IMR-90 (cell line): ENCODE measurements around the gene KIFAP3. TPM values are rescaled to one million over a fixed set of nuclear protein-coding genes. Genes with fewer than 3 reads are reported as not detected.
A peak's percentile ranks its signal among the peaks of the same experiment; 100 is the strongest.

Source experiments
- ATAC-seq: fragments of 200-7000 bp; cut with Tn5 transposase; 2 replicates; pipeline ENCODE4 v1.9.1; 2020; ENCODE audit warnings: low read depth, mild to moderate bottlenecking, moderate library complexity
- BruUV-seq: library from RNA; stranded (reverse); fragments of 400-500 nt; replicated peaks from 2 replicates; lab custom pipeline; 2021; lab: Mats Ljungman, UMichigan
- CTCF ChIA-PET: fragments of 300-600 bp; formaldehyde crosslinking; extraction: SDS; loops from one replicate; lab custom pipeline; 2021; ENCODE audit warnings: antibody characterized with exemption; lab: Yijun Ruan, JAX
- POLR2A ChIA-PET: fragments of 300-600 bp; sonication (Branson Sonifier 250); formaldehyde crosslinking; loops from one replicate; lab custom pipeline; 2022; ENCODE audit warnings: antibody characterized with exemption; ENCODE audit not compliant: unreplicated experiment; lab: Charles Lee
- DNase-seq: peaks from one replicate; pipeline ENCODE4 v3.0.0; 2013
- H2AFZ ChIP-seq: replicated peaks from 2 replicates; pipeline ENCODE3; 2013; ENCODE audit warnings: low read length, mild to moderate bottlenecking; ENCODE audit not compliant: poor library complexity
- H2AK5ac ChIP-seq: 2 replicates; pipeline ENCODE4 v1.6.1; 2013; ENCODE audit warnings: low read depth, low read length, inconsistent platforms
- H2AK9ac ChIP-seq: replicated peaks from 2 replicates; pipeline ENCODE3; 2013; ENCODE audit warnings: mild to moderate bottlenecking, low read depth, low read length, moderate library complexity; ENCODE audit not compliant: poor library complexity
- H2BK120ac ChIP-seq: 2 replicates; pipeline ENCODE4 v1.6.1; 2013; ENCODE audit warnings: low read depth, low read length, inconsistent platforms
- H2BK15ac ChIP-seq: 3 replicates; pipeline ENCODE4 v1.6.1; 2013; ENCODE audit warnings: low read depth, low read length, inconsistent platforms
- H2BK20ac ChIP-seq: 2 replicates; pipeline ENCODE4 v1.6.1; 2013; ENCODE audit warnings: low read depth, mild to moderate bottlenecking, inconsistent platforms, low read length, moderate library complexity
- H2BK5ac ChIP-seq: 2 replicates; pipeline ENCODE4 v1.6.1; 2013; ENCODE audit warnings: mild to moderate bottlenecking, low read depth, low read length, inconsistent platforms; ENCODE audit not compliant: poor library complexity, severe bottlenecking
- H3K14ac ChIP-seq: replicated peaks from 2 replicates; pipeline ENCODE4 v1.6.1; 2013; ENCODE audit warnings: low read depth, low read length, inconsistent platforms
- H3K18ac ChIP-seq: 2 replicates; pipeline ENCODE4 v1.6.1; 2013; ENCODE audit warnings: low read depth, low read length, control low read depth
- H3K23ac ChIP-seq: 2 replicates; pipeline ENCODE4 v1.6.1; 2013; ENCODE audit warnings: low read depth, low read length, inconsistent platforms
- H3K27ac ChIP-seq: 2 replicates; pipeline ENCODE4 v1.5.1; 2013; ENCODE audit warnings: mild to moderate bottlenecking, control low read depth, low read length; ENCODE audit not compliant: insufficient read depth
- H3K27me3 ChIP-seq: 2 replicates; pipeline ENCODE4 v1.6.1; 2013; ENCODE audit warnings: low read length; ENCODE audit not compliant: control insufficient read depth, insufficient read depth
- H3K36me3 ChIP-seq: 2 replicates; pipeline ENCODE4 v1.6.1; 2013; ENCODE audit warnings: low read length, mixed read lengths; ENCODE audit not compliant: control insufficient read depth, insufficient read depth
- H3K4ac ChIP-seq: 2 replicates; pipeline ENCODE4 v1.6.1; 2013; ENCODE audit warnings: low read depth, low read length, inconsistent platforms
- H3K4me1 ChIP-seq: 2 replicates; pipeline ENCODE4 v1.6.1; 2013; ENCODE audit warnings: low read length, mixed read lengths; ENCODE audit not compliant: control insufficient read depth, insufficient read depth
- H3K4me2 ChIP-seq: 2 replicates; pipeline ENCODE4 v1.6.1; 2013; ENCODE audit warnings: low read depth, mild to moderate bottlenecking, control low read depth, low read length, moderate library complexity
- H3K4me3 ChIP-seq: 2 replicates; pipeline ENCODE4 v1.5.1; 2013; ENCODE audit warnings: low read depth, mild to moderate bottlenecking, control low read depth, low read length, moderate library complexity; ENCODE audit not compliant: insufficient read depth
- H3K56ac ChIP-seq: 2 replicates; pipeline ENCODE4 v1.6.1; 2013; ENCODE audit warnings: low read length, inconsistent platforms; ENCODE audit not compliant: insufficient read depth; ENCODE audit errors: extremely low read depth
- H3K79me1 ChIP-seq, 2 experiments: 2 replicates each; pipeline ENCODE4 v1.6.1; 2013; ENCODE audit warnings: low read length in 2 of 2, inconsistent platforms in 1 of 2, low read depth in 1 of 2
- H3K9ac ChIP-seq: 2 replicates; pipeline ENCODE4 v1.6.1; 2013; ENCODE audit warnings: low read depth, low read length, control low read depth
- H3K9me1 ChIP-seq: 2 replicates; pipeline ENCODE4 v1.6.1; 2013; ENCODE audit warnings: low read length, inconsistent platforms; ENCODE audit not compliant: insufficient read depth
- H3K9me3 ChIP-seq: 2 replicates; pipeline ENCODE4 v1.6.1; 2013; ENCODE audit warnings: low read length; ENCODE audit not compliant: control insufficient read depth, insufficient read depth
- H4K20me1 ChIP-seq: 2 replicates; pipeline ENCODE4 v1.6.1; 2013; ENCODE audit warnings: low read length, inconsistent platforms; ENCODE audit not compliant: insufficient read depth
- H4K5ac ChIP-seq: 2 replicates; pipeline ENCODE4 v1.6.1; 2013; ENCODE audit warnings: mild to moderate bottlenecking, low read depth, low read length, control low read depth
- H4K8ac ChIP-seq, 2 experiments: 2 replicates each; pipeline ENCODE4 v1.6.1; 2013; ENCODE audit warnings: low read depth in 2 of 2, low read length in 2 of 2, control low read depth in 1 of 2, inconsistent platforms in 1 of 2
- H4K91ac ChIP-seq: 2 replicates; pipeline ENCODE4 v1.6.1; 2013; ENCODE audit warnings: low read depth, low read length, inconsistent platforms; ENCODE audit not compliant: insufficient read depth
- BHLHE40 ChIP-seq: fragments of 150-350 bp; IDR thresholded peaks from 2 replicates; pipeline ENCODE4 v1.6.1; 2016; ENCODE audit warnings: mild to moderate bottlenecking, low read depth, low read length
- CEBPB ChIP-seq: IDR thresholded peaks from 2 replicates; pipeline ENCODE4 v1.6.1; 2012; ENCODE audit warnings: low read depth, low read length, improper control_type of control experiment
- FOS ChIP-seq: fragments of 150-350 bp; IDR thresholded peaks from 2 replicates; pipeline ENCODE4 v1.6.1; 2016; ENCODE audit warnings: low read depth, low read length
- MAZ ChIP-seq: IDR thresholded peaks from 2 replicates; pipeline ENCODE4 v1.6.1; 2012; ENCODE audit warnings: low read depth, mild to moderate bottlenecking, low read length, improper control_type of control experiment, moderate library complexity, borderline replicate concordance
- NFE2L2 ChIP-seq: fragments of 150-350 bp; IDR thresholded peaks from 2 replicates; pipeline ENCODE4 v1.6.1; 2016; ENCODE audit warnings: low read depth, mild to moderate bottlenecking, low read length
- POLR2A ChIP-seq: IDR thresholded peaks from 2 replicates; pipeline ENCODE4 v1.6.1; 2012; ENCODE audit warnings: mild to moderate bottlenecking, low read depth, low read length
- RFX5 ChIP-seq: IDR thresholded peaks from 2 replicates; pipeline ENCODE4 v1.8.0; 2012; ENCODE audit warnings: low read depth, mild to moderate bottlenecking, low read length, moderate library complexity
- SMC3 ChIP-seq: fragments of 150-350 bp; IDR thresholded peaks from 2 replicates; pipeline ENCODE4 v1.6.1; 2016; ENCODE audit warnings: low read depth, mild to moderate bottlenecking, antibody characterized with exemption, low read length, moderate library complexity
- dilution Hi-C: fragments of 300-500 bp; cut with HindIII; formaldehyde crosslinking; loops from one replicate; pipeline ENCODE4 v1.14.3; 2018; ENCODE audit warnings: low sequenced_read_pairs; ENCODE audit not compliant: unreplicated experiment
- in situ Hi-C: fragments of 300-500 bp; cut with MboI; formaldehyde crosslinking; loops from 3 replicates; pipeline ENCODE4 v1.14.3; 2019; ENCODE audit warnings: low sequenced_read_pairs, inconsistent platforms, mixed read lengths
- intact Hi-C: fragments of 100-400 bp; cut with micrococcal nuclease; formaldehyde crosslinking; loops from 2 replicates; pipeline ENCODE4 v1.10.0; 2022
- polyA plus RNA-seq, 3 experiments: library from polyadenylated mRNA; depleted of rRNA; stranded (reverse); fragments of >200 nt; gene quantifications; 2 replicates each; pipeline ENCODE4 v1.2.3, GENCODE V29; 2012; ENCODE audit warnings: low replicate concordance in 1 of 3
- total RNA-seq: library from RNA; depleted of rRNA; stranded (reverse); fragments of >200 nt; gene quantifications from 2 replicates; pipeline ENCODE4 v1.2.3, GENCODE V29; 2012
- TF ChIP-seq, protein P1 (sequence below): fragments of 150-350 bp; IDR thresholded peaks from 2 replicates; pipeline ENCODE4 v1.6.1; 2017; ENCODE audit warnings: mild to moderate bottlenecking, antibody characterized with exemption, low read length, low read depth
- TF ChIP-seq, protein P2 (sequence below): fragments of 150-350 bp; IDR thresholded peaks from 2 replicates; pipeline ENCODE4 v1.6.1; 2016; ENCODE audit warnings: low read depth, mild to moderate bottlenecking, low read length, moderate library complexity, borderline replicate concordance

The KIFAP3 gene
- total and polyA plus RNA-seq, 2 of the 4 experiments (the other 2 are of a cell fraction): 10.5 to 10.9 TPM

DNA sequence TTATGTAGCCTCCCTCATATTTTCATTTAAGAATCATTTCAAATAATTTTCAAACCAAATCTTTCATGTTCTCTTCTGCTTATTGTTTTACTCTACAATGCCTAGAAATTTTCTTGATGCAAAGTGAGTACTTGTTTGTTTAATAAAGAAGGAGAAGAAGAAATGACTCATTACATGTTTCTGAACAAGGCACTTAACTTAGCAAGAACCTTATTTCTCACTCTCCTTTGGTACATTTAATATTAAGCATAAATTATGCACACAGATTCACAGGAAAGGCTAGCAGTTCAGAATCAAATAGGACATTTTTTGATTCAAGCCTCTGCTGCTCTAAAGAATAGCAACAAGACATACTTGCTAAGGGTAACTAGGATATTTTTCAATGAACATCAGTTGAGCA, 189.9 kb downstream of the KIFAP3 start:
- ATAC-seq (peak; percentile 59), DNase-seq (peak; percentile 48)
- H3K4me3 ChIP-seq: no peak overlapping the region
- no peak overlapping the region for H3K56ac ChIP-seq
- intact Hi-C loops: no loop called here
- H3K27me3 ChIP-seq: no peaks in the 10 kb centered on the region
- no peak overlapping the region for H4K5ac ChIP-seq
- no peak overlapping the region for H3K4ac ChIP-seq
- CTCF ChIA-PET: no interaction called here
- no peaks in the 10 kb centered on the region for H4K20me1 ChIP-seq
- no peak overlapping the region for H3K9ac ChIP-seq
- no peak overlapping the region for H4K91ac ChIP-seq
- H3K79me1 ChIP-seq: peaks cover 18% of the 10 kb centered on the region in 2 experiments; a peak in 3 of 4 replicates
- in situ Hi-C loops: no loop called here
- no peak overlapping the region for H3K23ac ChIP-seq
- dilution Hi-C loops: no loop called here
- no peak overlapping the region for H2AK5ac ChIP-seq
- TF ChIP-seq NFE2L2 (no peak), RFX5 (no peak), MAZ (no peak), BHLHE40 (no peak), FOS (no peak), CEBPB (no peak), SMC3 (no peak), POLR2A (no peak)
- TF ChIP-seq, protein P1, sequence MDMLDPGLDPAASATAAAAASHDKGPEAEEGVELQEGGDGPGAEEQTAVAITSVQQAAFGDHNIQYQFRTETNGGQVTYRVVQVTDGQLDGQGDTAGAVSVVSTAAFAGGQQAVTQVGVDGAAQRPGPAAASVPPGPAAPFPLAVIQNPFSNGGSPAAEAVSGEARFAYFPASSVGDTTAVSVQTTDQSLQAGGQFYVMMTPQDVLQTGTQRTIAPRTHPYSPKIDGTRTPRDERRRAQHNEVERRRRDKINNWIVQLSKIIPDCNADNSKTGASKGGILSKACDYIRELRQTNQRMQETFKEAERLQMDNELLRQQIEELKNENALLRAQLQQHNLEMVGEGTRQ: no peak
- TF ChIP-seq, protein P2, sequence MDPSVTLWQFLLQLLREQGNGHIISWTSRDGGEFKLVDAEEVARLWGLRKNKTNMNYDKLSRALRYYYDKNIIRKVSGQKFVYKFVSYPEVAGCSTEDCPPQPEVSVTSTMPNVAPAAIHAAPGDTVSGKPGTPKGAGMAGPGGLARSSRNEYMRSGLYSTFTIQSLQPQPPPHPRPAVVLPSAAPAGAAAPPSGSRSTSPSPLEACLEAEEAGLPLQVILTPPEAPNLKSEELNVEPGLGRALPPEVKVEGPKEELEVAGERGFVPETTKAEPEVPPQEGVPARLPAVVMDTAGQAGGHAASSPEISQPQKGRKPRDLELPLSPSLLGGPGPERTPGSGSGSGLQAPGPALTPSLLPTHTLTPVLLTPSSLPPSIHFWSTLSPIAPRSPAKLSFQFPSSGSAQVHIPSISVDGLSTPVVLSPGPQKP: no peak
- H3K36me3 ChIP-seq: peaks cover 17% of the 10 kb centered on the region
- H2BK5ac ChIP-seq: no peak overlapping the region
- no peak overlapping the region for H2BK20ac ChIP-seq
- no peak overlapping the region for H2BK120ac ChIP-seq
- H4K8ac ChIP-seq: no peak overlapping the region
- BruUV-seq: no TSS peak
- H3K18ac ChIP-seq: no peak overlapping the region
- no peak overlapping the region for H3K27ac ChIP-seq
- no peak overlapping the region for H2AK9ac ChIP-seq
- H3K4me1 ChIP-seq: peaks cover 4% of the 10 kb centered on the region
- POLR2A ChIA-PET: no interaction called here
- no peaks in the 10 kb centered on the region for H3K9me3 ChIP-seq
- peak overlapping the region; percentile 40; the same call in 1 of the 2 replicates for H3K4me2 ChIP-seq
- H3K14ac ChIP-seq: no peak overlapping the region
- H3K9me1 ChIP-seq: 0 out of 2 replicates have a peak, but pooled peaks cover 3% of the 10 kb centered on the region
- no peak overlapping the region for H2AFZ ChIP-seq
- H2BK15ac ChIP-seq: no peak overlapping the region
